Measurements from ENCODE around the gene IFNL1. TPM values are rescaled to one million over a fixed set of nuclear protein-coding genes. Genes with fewer than 3 reads are reported as not detected.
"Not testable (repeated sequence)": the region's sequence is repeated elsewhere in the genome, so short reads cannot be mapped to it uniquely, and the experiment has no call there.

IFNL1 gene
- total RNA-seq, 2 donors from 2014 or later: not detected

- 61% methylated on average over 9 of the region's 9 CpGs for WGBS
- intact Hi-C loops (cut with DNase I): no loop called here
Observed at GRCh38 chr19:39270036-39270871, 26.0 kb upstream of the IFNL1 start.

DNA sequence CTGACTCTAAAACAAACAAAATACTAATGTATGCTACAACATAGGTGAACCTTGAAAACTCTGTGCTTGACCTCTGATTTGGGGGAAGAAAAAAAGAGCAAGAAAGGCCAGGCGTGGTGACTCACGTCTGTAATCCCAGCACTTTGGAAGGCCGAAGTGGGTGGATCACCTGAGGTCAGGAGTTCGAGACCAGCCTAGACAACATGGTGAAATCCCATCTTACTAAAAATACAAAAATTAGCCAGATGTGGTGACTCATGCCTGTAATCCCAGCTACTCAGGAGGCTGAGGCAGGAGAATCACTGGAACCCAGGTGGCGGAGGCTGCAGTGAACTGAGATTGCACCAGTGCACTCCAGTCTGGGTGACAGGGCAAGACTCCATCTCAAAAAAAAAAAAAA lies 22.3 kb upstream of the IFNL1 start:
- DNase-seq (ENCODE audit: low spot score); intact Hi-C loops (cut with DNase I); H3K4me3 ChIP-seq; H3K27me3 ChIP-seq (replicated peaks; ENCODE audit: insufficient read depth); H3K4me1 ChIP-seq (replicated peaks); H3K36me3 ChIP-seq; H3K9me3 ChIP-seq; H3K27ac ChIP-seq: not testable (repeated sequence)
- 88% methylated on average over 5 of the region's 5 CpGs for whole genome bisulfite sequencing

More at GRCh38 chr19:39270036-39270871, 26.0 kb upstream of the IFNL1 start:
- H3K36me3 ChIP-seq: no peaks in the 10 kb centered on the region
- no peak overlapping the region for H3K27ac ChIP-seq
- no peak for DNase-seq (ENCODE audit: low spot score)
- no peaks in the 10 kb centered on the region for H3K4me1 ChIP-seq (replicated peaks)
- no peaks in the 10 kb centered on the region for H3K27me3 ChIP-seq (replicated peaks; ENCODE audit: insufficient read depth)
- TF ChIP-seq, protein P1, sequence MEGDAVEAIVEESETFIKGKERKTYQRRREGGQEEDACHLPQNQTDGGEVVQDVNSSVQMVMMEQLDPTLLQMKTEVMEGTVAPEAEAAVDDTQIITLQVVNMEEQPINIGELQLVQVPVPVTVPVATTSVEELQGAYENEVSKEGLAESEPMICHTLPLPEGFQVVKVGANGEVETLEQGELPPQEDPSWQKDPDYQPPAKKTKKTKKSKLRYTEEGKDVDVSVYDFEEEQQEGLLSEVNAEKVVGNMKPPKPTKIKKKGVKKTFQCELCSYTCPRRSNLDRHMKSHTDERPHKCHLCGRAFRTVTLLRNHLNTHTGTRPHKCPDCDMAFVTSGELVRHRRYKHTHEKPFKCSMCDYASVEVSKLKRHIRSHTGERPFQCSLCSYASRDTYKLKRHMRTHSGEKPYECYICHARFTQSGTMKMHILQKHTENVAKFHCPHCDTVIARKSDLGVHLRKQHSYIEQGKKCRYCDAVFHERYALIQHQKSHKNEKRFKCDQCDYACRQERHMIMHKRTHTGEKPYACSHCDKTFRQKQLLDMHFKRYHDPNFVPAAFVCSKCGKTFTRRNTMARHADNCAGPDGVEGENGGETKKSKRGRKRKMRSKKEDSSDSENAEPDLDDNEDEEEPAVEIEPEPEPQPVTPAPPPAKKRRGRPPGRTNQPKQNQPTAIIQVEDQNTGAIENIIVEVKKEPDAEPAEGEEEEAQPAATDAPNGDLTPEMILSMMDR (IDR thresholded peaks at IDR 0.05): no peak
- TF ChIP-seq POLR2A (IDR thresholded peaks at IDR 0.05) (no peak), POLR2AphosphoS5 (IDR thresholded peaks at IDR 0.05) (no peak)
- H3K4me3 ChIP-seq: no peak overlapping the region
- H3K9me3 ChIP-seq: no peaks in the 10 kb centered on the region

- TF ChIP-seq POLR2A (IDR thresholded peaks at IDR 0.05) (no peak), POLR2AphosphoS5 (IDR thresholded peaks at IDR 0.05) (no peak)
- TF ChIP-seq, protein P1 (IDR thresholded peaks at IDR 0.05): no peak
- 76% methylated on average over 5 of the region's 5 CpGs for WGBS
Observed at GRCh38 chr19:39275578-39275977, 20.6 kb upstream of the IFNL1 start.

DNA sequence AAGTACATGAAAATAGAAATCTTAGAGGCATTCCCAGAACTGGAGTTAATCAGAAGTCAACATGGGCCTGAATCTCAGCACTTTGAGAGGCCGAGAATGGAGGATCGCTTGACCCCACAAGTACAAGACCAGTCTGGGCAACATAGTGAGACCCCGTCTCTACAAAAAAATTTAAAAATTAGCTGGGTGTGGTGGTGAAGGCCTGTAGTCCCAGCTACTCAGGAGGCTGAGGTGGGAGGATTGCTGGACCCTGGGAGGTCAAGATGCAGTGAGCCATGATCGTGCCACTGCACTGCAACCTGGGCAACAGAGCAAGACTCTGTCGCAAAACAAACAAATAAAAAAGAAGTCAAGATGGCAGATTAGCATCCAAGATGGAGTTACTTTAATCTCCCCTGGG lies 19.5 kb upstream of the IFNL1 start:
- H3K36me3 ChIP-seq: no peaks in the 10 kb centered on the region
- H3K27ac ChIP-seq: no peak overlapping the region
- H3K4me1 ChIP-seq (replicated peaks): no peaks in the 10 kb centered on the region
- H3K9me3 ChIP-seq: no peaks in the 10 kb centered on the region
- TF ChIP-seq POLR2AphosphoS5 (IDR thresholded peaks at IDR 0.05): no peak
- TF ChIP-seq POLR2A (IDR thresholded peaks at IDR 0.05): no peak
- TF ChIP-seq, protein P1 (IDR thresholded peaks at IDR 0.05): no peak
- DNase-seq (ENCODE audit: low spot score): no peak
- 88% methylated on average over 5 of the region's 5 CpGs for WGBS
- intact Hi-C loops (cut with DNase I): no loop called here
- no peak overlapping the region for H3K4me3 ChIP-seq
- H3K27me3 ChIP-seq (replicated peaks; ENCODE audit: insufficient read depth): no peaks in the 10 kb centered on the region

More at GRCh38 chr19:39275578-39275977, 20.6 kb upstream of the IFNL1 start:
- Histone ChIP-seq H3K27me3 (replicated peaks; ENCODE audit: insufficient read depth) (no peaks in the 10 kb centered on the region), H3K27ac (no peak overlapping the region), H3K4me1 (replicated peaks) (no peaks in the 10 kb centered on the region), H3K9me3 (no peaks in the 10 kb centered on the region), H3K4me3 (no peak overlapping the region), H3K36me3 (no peaks in the 10 kb centered on the region)
- intact Hi-C loops (cut with DNase I): no loop called here
- no peak for DNase-seq (ENCODE audit: low spot score)

DNA sequence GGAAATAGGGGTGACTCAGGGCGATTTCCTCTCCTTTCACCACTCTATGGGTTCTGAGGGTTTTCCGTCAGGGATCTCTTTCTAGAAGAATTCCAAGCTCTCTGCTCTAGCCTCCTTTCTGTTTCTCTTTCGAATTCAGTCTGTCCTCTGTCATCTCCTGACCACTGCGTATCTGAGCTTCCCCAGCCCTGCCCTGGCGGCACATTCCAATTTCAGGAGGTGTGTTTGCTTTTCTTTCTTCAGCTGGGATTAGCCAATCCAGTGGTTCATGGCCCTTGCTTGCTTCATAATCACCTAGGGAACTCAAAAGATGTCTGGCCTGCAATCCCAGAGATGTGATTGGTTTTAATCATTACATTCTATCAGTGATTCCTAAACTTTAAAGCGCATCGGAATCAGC lies 18.6 kb upstream of the IFNL1 start:
- TF ChIP-seq POLR2AphosphoS5 (IDR thresholded peaks at IDR 0.05) (no peak), POLR2A (IDR thresholded peaks at IDR 0.05) (no peak)
- TF ChIP-seq, protein P1 (IDR thresholded peaks at IDR 0.05): no peak
- Histone ChIP-seq H3K36me3 (no peaks in the 10 kb centered on the region), H3K27me3 (replicated peaks; ENCODE audit: insufficient read depth) (no peaks in the 10 kb centered on the region), H3K27ac (no peak overlapping the region), H3K4me3 (no peak overlapping the region), H3K4me1 (replicated peaks) (no peaks in the 10 kb centered on the region), H3K9me3 (no peaks in the 10 kb centered on the region)
- 73% methylated on average over 7 of the region's 7 CpGs for WGBS
- intact Hi-C loops (cut with DNase I): no loop called here
- DNase-seq (ENCODE audit: low spot score): no peak

Data from prostate gland (tissue), 2 donors.